Measurements from ENCODE around the gene MTHFSD.

Gene MTHFSD

GRCh38 chr16:86513471-86514277 is 41.4 kb downstream of the MTHFSD start:
- no peak overlapping the region for H3K27ac Mint-ChIP-seq
- H3K4me1 Mint-ChIP-seq, result peaks cover 34% of the 10 kb centered on the region
- H3K4me3 Mint-ChIP-seq, result peak overlapping the region; percentile 60
- H3K27me3 Mint-ChIP-seq (ENCODE audit: low read depth, poor library complexity), result peaks cover 95% of the 10 kb centered on the region
- H3K9me3 Mint-ChIP-seq, result no peaks in the 10 kb centered on the region
- no peak for DNase-seq
- no peak for TF ChIP-seq CTCF (IDR thresholded peaks at IDR 0.05)
- H3K36me3 Mint-ChIP-seq (ENCODE audit: low read depth), result no peaks in the 10 kb centered on the region

GRCh38 chr16:86512860-86513470 is 42.1 kb downstream of the MTHFSD start:
- Mint-ChIP-seq H3K9me3 (no peaks in the 10 kb centered on the region), H3K4me3 (no peak overlapping the region), H3K27ac (no peak overlapping the region), H3K27me3 (ENCODE audit: low read depth, poor library complexity) (peaks cover 95% of the 10 kb centered on the region), H3K4me1 (peaks cover 35% of the 10 kb centered on the region), H3K36me3 (ENCODE audit: low read depth) (no peaks in the 10 kb centered on the region)
- no peak for DNase-seq
- TF ChIP-seq CTCF (IDR thresholded peaks at IDR 0.05), result no peak

- H3K27ac Mint-ChIP-seq, result no peak overlapping the region
- H3K9me3 Mint-ChIP-seq, result no peaks in the 10 kb centered on the region
- no peak for DNase-seq
- TF ChIP-seq CTCF (IDR thresholded peaks at IDR 0.05), result no peak
- H3K4me1 Mint-ChIP-seq, result peaks cover 41% of the 10 kb centered on the region
- H3K27me3 Mint-ChIP-seq (ENCODE audit: low read depth, poor library complexity), result peaks cover 95% of the 10 kb centered on the region
- H3K4me3 Mint-ChIP-seq, result no peak overlapping the region
- no peaks in the 10 kb centered on the region for H3K36me3 Mint-ChIP-seq (ENCODE audit: low read depth)
Observed at GRCh38 chr16:86512301-86512859, 42.7 kb downstream of the MTHFSD start.

DNA sequence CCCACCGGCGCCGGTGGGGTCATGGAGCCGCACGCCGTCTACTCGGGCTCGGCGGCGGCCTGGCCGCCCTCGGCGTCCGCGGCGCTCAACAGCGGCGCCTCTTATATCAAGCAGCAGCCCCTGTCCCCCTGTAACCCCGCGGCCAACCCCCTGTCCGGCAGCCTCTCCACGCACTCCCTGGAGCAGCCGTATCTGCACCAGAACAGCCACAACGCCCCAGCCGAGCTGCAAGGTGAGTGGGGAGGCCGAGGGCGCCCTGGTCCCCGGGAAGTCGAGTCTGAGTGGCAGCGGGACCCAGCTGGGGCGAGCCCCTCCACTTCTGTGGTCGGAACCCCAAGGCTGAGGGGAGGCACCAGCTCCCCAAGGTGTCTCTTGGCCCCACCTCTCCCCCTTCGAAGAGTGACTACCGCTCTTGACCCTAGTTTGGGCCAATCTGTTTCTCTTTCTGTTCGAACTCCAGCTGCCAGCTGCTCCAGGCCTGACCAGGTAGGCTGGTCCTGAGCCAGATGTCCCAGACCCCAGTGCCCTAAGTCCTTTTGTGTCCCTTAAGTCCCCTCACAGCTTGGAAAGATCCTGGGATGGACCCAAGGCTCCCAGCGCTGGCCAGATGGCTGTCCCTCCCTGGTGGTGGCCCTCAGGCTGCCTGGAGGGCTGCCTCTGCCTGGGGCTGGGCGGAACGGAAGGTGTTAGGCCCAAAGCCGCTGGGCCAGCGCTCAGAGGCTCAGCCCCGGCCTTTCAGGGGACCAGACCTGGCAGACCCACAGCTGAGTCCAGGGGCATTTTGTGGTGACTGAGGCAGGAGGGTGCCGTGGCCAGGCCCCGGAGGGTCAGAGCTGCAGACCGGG is 43.5 kb downstream of the MTHFSD start:
- H3K4me3 Mint-ChIP-seq, result peak overlapping the region; percentile 68
- no peak for DNase-seq
- H3K36me3 Mint-ChIP-seq (ENCODE audit: low read depth), result no peaks in the 10 kb centered on the region
- H3K9me3 Mint-ChIP-seq, result no peaks in the 10 kb centered on the region
- H3K4me1 Mint-ChIP-seq, result peaks cover 38% of the 10 kb centered on the region
- no peak overlapping the region for H3K27ac Mint-ChIP-seq
- peaks cover 95% of the 10 kb centered on the region for H3K27me3 Mint-ChIP-seq (ENCODE audit: low read depth, poor library complexity)
- no peak for TF ChIP-seq CTCF (IDR thresholded peaks at IDR 0.05)

DNA sequence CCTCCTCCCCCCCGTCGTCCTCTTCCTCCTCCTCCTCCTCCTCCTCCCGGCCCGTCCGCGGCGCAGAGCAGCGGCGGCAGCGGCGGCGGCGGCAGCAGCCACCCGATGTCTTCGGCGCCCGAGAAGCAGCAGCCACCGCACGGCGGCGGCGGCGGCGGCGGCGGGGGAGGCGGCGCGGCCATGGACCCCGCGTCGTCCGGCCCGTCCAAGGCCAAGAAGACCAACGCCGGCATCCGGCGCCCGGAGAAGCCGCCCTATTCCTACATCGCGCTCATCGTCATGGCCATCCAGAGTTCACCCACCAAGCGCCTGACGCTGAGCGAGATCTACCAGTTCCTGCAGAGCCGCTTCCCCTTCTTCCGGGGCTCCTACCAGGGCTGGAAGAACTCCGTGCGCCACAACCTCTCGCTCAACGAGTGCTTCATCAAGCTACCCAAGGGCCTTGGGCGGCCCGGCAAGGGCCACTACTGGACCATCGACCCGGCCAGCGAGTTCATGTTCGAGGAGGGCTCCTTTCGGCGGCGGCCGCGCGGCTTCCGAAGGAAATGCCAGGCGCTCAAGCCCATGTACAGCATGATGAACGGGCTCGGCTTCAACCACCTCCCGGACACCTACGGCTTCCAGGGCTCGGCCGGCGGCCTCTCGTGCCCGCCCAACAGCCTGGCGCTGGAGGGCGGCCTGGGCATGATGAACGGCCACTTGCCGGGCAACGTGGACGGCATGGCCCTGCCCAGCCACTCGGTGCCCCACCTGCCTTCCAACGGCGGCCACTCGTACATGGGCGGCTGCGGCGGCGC is 44.4 kb downstream of the MTHFSD start, which contains the start of gene FOXF1:
TSS of gene FOXF1 (plus strand) at position 63 of the 797 bp plus-strand sequence. CDS start at position 106, 43 bp downstream.
- Mint-ChIP-seq H3K27me3 (ENCODE audit: low read depth, poor library complexity) (peaks cover 95% of the 10 kb centered on the region), H3K4me1 (peaks cover 35% of the 10 kb centered on the region), H3K9me3 (no peaks in the 10 kb centered on the region), H3K4me3 (peak within 1 kb of the TSS; percentile 72), H3K27ac (no peak within 1 kb of the TSS), H3K36me3 (ENCODE audit: low read depth) (no peaks in the 10 kb centered on the region)
- no peak for DNase-seq
- TF ChIP-seq CTCF (IDR thresholded peaks at IDR 0.05), result no peak
